Right atrium auricular region (tissue), 2 donors: ENCODE results near the gene MIEF2. TPM values are rescaled to one million over a fixed set of nuclear protein-coding genes. Genes with fewer than 3 reads are reported as not detected.
A peak's percentile ranks its signal among the peaks of the same experiment; 100 is the strongest.

ENCODE experiments used
- DNase-seq: peaks from one replicate; pipeline ENCODE4 v3.0.0-alpha.2; 2019; ENCODE audit warnings: low spot score
- H3K27ac ChIP-seq, 2 donors: fragments of 200-600 bp; sonication (generic); 1 replicate in 1 of 2; 2 replicates in 1 of 2; pipeline ENCODE4 v1.5.1; 2016 to 2019
- H3K27me3 ChIP-seq, 2 donors: fragments of 200-600 bp; sonication (generic); one replicate each; pipeline versions ENCODE4 v1.5.1 to v1.6.0; 2017 to 2019
- H3K36me3 ChIP-seq: fragments of 200-600 bp; sonication (generic); one replicate; pipeline ENCODE4 v1.5.1; 2016
- H3K4me1 ChIP-seq, 2 donors: fragments of 200-600 bp; sonication (generic); one replicate each; pipeline versions ENCODE4 v1.5.1 to v1.6.0; 2017 to 2019
- H3K4me3 ChIP-seq, 2 donors: fragments of 200-600 bp; sonication (generic); 1 replicate in 1 of 2; 2 replicates in 1 of 2; pipeline ENCODE4 v1.5.1; 2017 to 2019; ENCODE audit warnings: mild to moderate bottlenecking in 1 of 2, moderate library complexity in 1 of 2
- H3K9me3 ChIP-seq, 2 donors: fragments of 200-600 bp; sonication (generic); one replicate each; pipeline ENCODE4 v1.5.1; 2019
- CTCF ChIP-seq, 2 donors: fragments of 200-600 bp; sonication (generic); IDR thresholded peaks; one replicate each; pipeline ENCODE4 v1.5.1; 2019; ENCODE audit warnings: antibody characterized with exemption in 2 of 2
- total RNA-seq, 2 donors: library from RNA; depleted of rRNA; stranded (reverse); fragments of >200 nt; gene quantifications; one replicate each; pipeline ENCODE4 v1.1.0, GENCODE V29; 2016

MIEF2 gene
- total RNA-seq, 2 donors from 2014 or later: 14.1 to 20.2 TPM

- DNase-seq: no peak
- H3K4me1 ChIP-seq: peaks cover 0 to 56% of the 10 kb centered on the region in 2 donors
- TF ChIP-seq CTCF (IDR thresholded peaks at IDR 0.05): no peak
These were observed 2.0 kb upstream of the MIEF2 start, which contains the start of gene FLII for GRCh38 chr17:18258356-18259038. TSS of gene FLII (minus strand) at chr17:18258738. CDS start at chr17:18258690, 48 bp downstream.

GRCh38 chr17:18259621-18260331 is 686 bp upstream of the MIEF2 start:
- Histone ChIP-seq H3K27me3 (no peaks in the 10 kb centered on the region), H3K4me1 (peaks cover 0 to 56% of the 10 kb centered on the region in 2 donors), H3K36me3 (peaks cover 39% of the 10 kb centered on the region), H3K9me3 (no peaks in the 10 kb centered on the region), H3K4me3 (peak overlapping the region; percentile 80 to 90), H3K27ac (peak overlapping the region; percentile 96 to 97)
- TF ChIP-seq CTCF (IDR thresholded peaks at IDR 0.05): no peak
- no peak for DNase-seq

More at GRCh38 chr17:18258356-18259038, 2.0 kb upstream of the MIEF2 start, which contains the start of gene FLII:
- peak within 1 kb of the TSS; percentile 74 to 98 for H3K4me3 ChIP-seq
- H3K27ac ChIP-seq: peak within 1 kb of the TSS; percentile 97 to 98
- H3K36me3 ChIP-seq: peaks cover 39% of the 10 kb centered on the region
- no peaks in the 10 kb centered on the region for H3K27me3 ChIP-seq
- H3K9me3 ChIP-seq: no peaks in the 10 kb centered on the region

- Histone ChIP-seq H3K4me3 (peak overlapping the region; percentile 80 to 90), H3K9me3 (no peaks in the 10 kb centered on the region), H3K27me3 (no peaks in the 10 kb centered on the region), H3K36me3 (peaks cover 39% of the 10 kb centered on the region), H3K4me1 (peaks cover 0 to 53% of the 10 kb centered on the region in 2 donors), H3K27ac (peak overlapping the region; percentile 96 to 97)
- DNase-seq: peak; percentile 81
- TF ChIP-seq CTCF (IDR thresholded peaks at IDR 0.05): no peak
These were observed 669 bp downstream of the MIEF2 start for GRCh38 chr17:18261146-18261515.

- peak overlapping the region; percentile 80 to 90 for H3K4me3 ChIP-seq
These were observed 1.2 kb downstream of the MIEF2 start for GRCh38 chr17:18261659-18262058.

GRCh38 chr17:18262111-18262510 is 1.6 kb downstream of the MIEF2 start:
- DNase-seq: no peak
- peaks cover 34% of the 10 kb centered on the region for H3K36me3 ChIP-seq
- TF ChIP-seq CTCF (IDR thresholded peaks at IDR 0.05): no peak
- peak overlapping the region; percentile 96 to 97 for H3K27ac ChIP-seq
- H3K9me3 ChIP-seq: no peaks in the 10 kb centered on the region
- no peaks in the 10 kb centered on the region for H3K27me3 ChIP-seq
- peaks cover 0 to 43% of the 10 kb centered on the region in 2 donors for H3K4me1 ChIP-seq
- H3K4me3 ChIP-seq: no peak overlapping the region

More at GRCh38 chr17:18261659-18262058, 1.2 kb downstream of the MIEF2 start:
- Histone ChIP-seq H3K9me3 (no peaks in the 10 kb centered on the region), H3K36me3 (peaks cover 34% of the 10 kb centered on the region), H3K27ac (peak overlapping the region; percentile 96 to 97), H3K4me1 (peaks cover 0 to 48% of the 10 kb centered on the region in 2 donors), H3K27me3 (no peaks in the 10 kb centered on the region)
- no peak for TF ChIP-seq CTCF (IDR thresholded peaks at IDR 0.05)
- no peak for DNase-seq
